CD4-positive, alpha-beta memory T cell (primary cell): ENCODE measurements around the gene ELMO1. TPM values are rescaled to one million over a fixed set of nuclear protein-coding genes. Genes with fewer than 3 reads are reported as not detected.
A peak's percentile ranks its signal among the peaks of the same experiment; 100 is the strongest.

ENCODE experiments used
- CTCF ChIA-PET: fragments of 350-600 bp; sonication (Branson Sonifier 250); formaldehyde crosslinking; loops from one replicate; lab custom pipeline; 2021; ENCODE audit warnings: inconsistent platforms; ENCODE audit not compliant: partially characterized antibody; lab: Charles Lee
- POLR2A ChIA-PET: fragments of 350-600 bp; sonication (Branson Sonifier 250); formaldehyde crosslinking; loops from one replicate; lab custom pipeline; 2021; ENCODE audit not compliant: partially characterized antibody; lab: Charles Lee
- DNase-seq, 5 donors: peaks; one replicate each; pipeline versions ENCODE4 v3.0.0 to v3.0.0-alpha.2; 2020 to 2022; ENCODE audit warnings: mixed read lengths in 1 of 5
- H3K27ac ChIP-seq: one replicate; pipeline ENCODE4 v1.7.0; 2013; ENCODE audit warnings: low read depth, low read length
- H3K27me3 ChIP-seq: 2 replicates; pipeline ENCODE4 v1.7.0; 2013; ENCODE audit warnings: mild to moderate bottlenecking, low read length, moderate library complexity; ENCODE audit not compliant: insufficient read depth
- H3K36me3 ChIP-seq: 2 replicates; pipeline ENCODE4 v1.7.0; 2013; ENCODE audit warnings: mild to moderate bottlenecking, low read length, moderate library complexity; ENCODE audit not compliant: insufficient read depth
- H3K4me1 ChIP-seq: 2 replicates; pipeline ENCODE4 v1.7.0; 2013; ENCODE audit warnings: mild to moderate bottlenecking, low read length, moderate library complexity; ENCODE audit not compliant: insufficient read depth
- H3K4me3 ChIP-seq, 2 donors: one replicate each; pipeline ENCODE4 v1.7.0; 2013; ENCODE audit warnings: low read length in 2 of 2, mild to moderate bottlenecking in 1 of 2
- H3K9me3 ChIP-seq, 2 donors: one replicate each; pipeline ENCODE4 v1.7.0; 2013; ENCODE audit warnings: low read length in 2 of 2, control low read depth in 1 of 2; ENCODE audit not compliant: control insufficient read depth in 1 of 2
- H3K27ac Mint-ChIP-seq, 7 donors: one replicate each; pipeline ENCODE4 v1.8.0; 2020 to 2021; ENCODE audit warnings: mixed read lengths in 7 of 7, mild to moderate bottlenecking in 6 of 7, inconsistent platforms in 3 of 7, moderate library complexity in 3 of 7
- H3K27me3 Mint-ChIP-seq, 2 donors: one replicate each; pipeline ENCODE4 v1.8.0; 2020 to 2021; ENCODE audit warnings: mixed read lengths in 2 of 2
- H3K36me3 Mint-ChIP-seq, 2 donors: one replicate each; pipeline ENCODE4 v1.8.0; 2020 to 2021; ENCODE audit warnings: mixed read lengths in 2 of 2, inconsistent platforms in 1 of 2, mild to moderate bottlenecking in 1 of 2
- H3K4me1 Mint-ChIP-seq, 4 donors: one replicate each; pipeline ENCODE4 v1.8.0; 2020 to 2021; ENCODE audit warnings: mixed read lengths in 4 of 4, mild to moderate bottlenecking in 1 of 4
- H3K4me3 Mint-ChIP-seq, 8 donors: one replicate each; pipeline ENCODE4 v1.8.0; 2020 to 2021; ENCODE audit warnings: mixed read lengths in 8 of 8, mild to moderate bottlenecking in 7 of 8, moderate library complexity in 6 of 8, inconsistent platforms in 3 of 8
- H3K9me3 Mint-ChIP-seq, 8 donors: one replicate each; pipeline ENCODE4 v1.8.0; 2020 to 2021; ENCODE audit warnings: mixed read lengths in 8 of 8, mild to moderate bottlenecking in 5 of 8, inconsistent platforms in 3 of 8, moderate library complexity in 1 of 8
- intact Hi-C: fragments of 100-400 bp; cut with micrococcal nuclease; formaldehyde crosslinking; loops from one replicate; pipeline ENCODE4 v1.15.1; 2023
- polyA plus RNA-seq, 2 donors: library from polyadenylated mRNA; unstranded; fragments of 300-500 nt; fragmentation: Illumina TruSeq; gene quantifications; one replicate each; pipeline ENCODE4 v1.2.3, GENCODE V29; 2021
- total RNA-seq, 2 experiments: library from RNA; stranded (reverse); gene quantifications; one replicate each; pipeline ENCODE4 v1.2.3, GENCODE V29; 2021

Gene ELMO1
- total and polyA plus RNA-seq, 4 experiments from 2014 or later: 45.1 to 131 (median 111) TPM

DNA sequence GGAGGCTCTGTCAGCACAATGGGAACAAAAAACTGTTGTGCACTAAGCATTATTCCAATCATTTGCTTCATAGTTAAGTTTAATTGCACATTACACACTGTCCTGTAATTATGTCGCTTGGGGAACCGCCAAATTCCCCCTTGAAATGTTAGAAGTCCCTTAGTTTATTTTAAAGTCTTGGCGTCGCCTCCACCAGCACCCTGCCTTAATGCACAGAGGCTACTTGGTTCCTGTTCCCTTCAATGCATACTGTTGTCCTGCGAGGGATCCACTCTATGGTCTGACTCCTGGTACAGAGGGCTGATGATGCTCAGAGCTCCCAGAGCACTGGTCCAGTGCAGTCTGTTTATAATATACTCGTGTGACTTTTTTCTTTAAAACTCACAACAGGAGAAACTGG, 330.7 kb downstream of the ELMO1 start:
- H3K9me3 Mint-ChIP-seq: peaks cover 0 to 4% (median 0%) of the 10 kb centered on the region in 8 donors
- H3K27me3 Mint-ChIP-seq: no peaks in the 10 kb centered on the region
- peaks cover 49 to 73% (median 59%) of the 10 kb centered on the region in 4 donors for H3K4me1 Mint-ChIP-seq
- H3K27ac ChIP-seq: no peak overlapping the region
- H3K9me3 ChIP-seq: no peaks in the 10 kb centered on the region
- no peak for DNase-seq
- no peak overlapping the region for H3K4me3 ChIP-seq
- H3K36me3 ChIP-seq: no peaks in the 10 kb centered on the region
- intact Hi-C loops: no loop called here
- H3K27me3 ChIP-seq: no peaks in the 10 kb centered on the region
- no peaks in the 10 kb centered on the region for H3K4me1 ChIP-seq
- H3K27ac Mint-ChIP-seq: peak overlapping the region in 2 of 7 donors; percentile 59 to 75
- peaks cover 16 to 34% of the 10 kb centered on the region in 2 donors for H3K36me3 Mint-ChIP-seq
- POLR2A ChIA-PET: no interaction called here
- CTCF ChIA-PET: interaction anchor here (1.1 kb wide), 1 partner anchor 27 kb away, joined by 3 read pairs; no protein-coding TSS in a partner anchor
- H3K4me3 Mint-ChIP-seq: no peak overlapping the region

DNA sequence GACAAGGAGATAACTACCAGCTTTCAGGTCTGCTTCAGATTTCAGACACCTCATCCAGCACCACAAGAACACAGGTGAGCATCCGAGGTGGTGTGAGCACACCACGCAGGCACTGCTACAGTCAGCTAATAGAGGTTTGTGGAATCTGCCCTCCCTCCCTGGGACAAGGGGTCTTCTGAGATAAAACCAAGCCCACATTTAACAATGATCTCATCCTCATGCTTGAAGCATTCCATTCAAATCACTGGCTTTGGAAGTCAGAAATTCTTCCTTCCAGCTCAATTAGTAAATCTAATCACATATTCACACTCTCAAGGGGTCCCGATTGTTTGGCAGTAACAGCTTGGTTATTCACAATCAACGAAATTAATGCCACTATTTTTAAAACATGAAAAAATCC, 331.4 kb downstream of the ELMO1 start:
- H3K9me3 Mint-ChIP-seq: peaks cover 0 to 4% (median 0%) of the 10 kb centered on the region in 8 donors
- H3K9me3 ChIP-seq: no peaks in the 10 kb centered on the region
- no peaks in the 10 kb centered on the region for H3K27me3 ChIP-seq
- DNase-seq: no peak
- H3K4me3 Mint-ChIP-seq: no peak overlapping the region
- H3K36me3 ChIP-seq: no peaks in the 10 kb centered on the region
- no peaks in the 10 kb centered on the region for H3K27me3 Mint-ChIP-seq
- H3K4me1 ChIP-seq: no peaks in the 10 kb centered on the region
- intact Hi-C loops: no loop called here
- H3K27ac ChIP-seq: no peak overlapping the region
- peaks cover 19 to 33% of the 10 kb centered on the region in 2 donors for H3K36me3 Mint-ChIP-seq
- ChIA-PET POLR2A (no interaction called here), CTCF (no interaction called here)
- H3K4me1 Mint-ChIP-seq: peaks cover 42 to 66% (median 55%) of the 10 kb centered on the region in 4 donors
- H3K4me3 ChIP-seq: no peak overlapping the region
- H3K27ac Mint-ChIP-seq: peak overlapping the region in 2 of 7 donors; percentile 47 to 72

DNA sequence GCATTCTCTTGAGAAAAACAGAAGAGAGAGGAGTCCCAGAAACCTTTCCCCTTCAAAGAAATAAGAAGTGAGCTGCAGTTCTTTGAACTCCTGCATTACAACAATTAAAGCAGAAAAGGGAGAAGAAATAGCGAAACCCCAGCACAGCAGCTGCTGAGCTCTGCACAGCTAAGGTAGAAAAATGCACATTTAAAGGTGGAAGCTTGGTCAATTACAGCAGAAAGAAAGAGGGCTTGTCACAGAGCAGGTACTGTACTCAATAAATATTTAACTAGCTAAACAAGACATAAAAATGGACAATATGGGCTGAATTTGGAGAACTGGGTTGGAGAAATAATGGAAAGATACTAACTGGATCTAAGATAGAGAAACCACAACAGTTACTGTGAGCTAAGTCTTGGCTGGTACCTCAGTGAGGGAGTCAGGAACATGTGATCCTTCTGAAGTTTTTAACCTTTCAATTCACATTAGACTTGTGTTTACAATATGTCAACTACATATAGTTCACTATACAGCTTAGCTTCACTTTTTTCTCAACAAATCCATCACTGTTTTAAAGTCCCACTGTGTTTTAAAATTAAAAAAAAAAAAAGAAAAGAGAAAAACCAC, 332.5 kb downstream of the ELMO1 start:
- peaks cover 37 to 61% (median 51%) of the 10 kb centered on the region in 4 donors for H3K4me1 Mint-ChIP-seq
- Histone ChIP-seq H3K9me3 (no peaks in the 10 kb centered on the region), H3K4me3 (no peak overlapping the region), H3K4me1 (no peaks in the 10 kb centered on the region), H3K36me3 (no peaks in the 10 kb centered on the region), H3K27me3 (no peaks in the 10 kb centered on the region), H3K27ac (no peak overlapping the region)
- POLR2A ChIA-PET: no interaction called here
- CTCF ChIA-PET: no interaction called here
- intact Hi-C loops: no loop called here
- no peaks in the 10 kb centered on the region for H3K27me3 Mint-ChIP-seq
- no peak for DNase-seq
- H3K9me3 Mint-ChIP-seq: peaks cover 0 to 4% (median 0%) of the 10 kb centered on the region in 8 donors
- H3K36me3 Mint-ChIP-seq: peaks cover 24 to 29% of the 10 kb centered on the region in 2 donors
- H3K27ac Mint-ChIP-seq: peak overlapping the region in 2 of 7 donors; percentile 43 to 70
- H3K4me3 Mint-ChIP-seq: peak overlapping the region in 2 of 8 donors; percentile 49 to 56

DNA sequence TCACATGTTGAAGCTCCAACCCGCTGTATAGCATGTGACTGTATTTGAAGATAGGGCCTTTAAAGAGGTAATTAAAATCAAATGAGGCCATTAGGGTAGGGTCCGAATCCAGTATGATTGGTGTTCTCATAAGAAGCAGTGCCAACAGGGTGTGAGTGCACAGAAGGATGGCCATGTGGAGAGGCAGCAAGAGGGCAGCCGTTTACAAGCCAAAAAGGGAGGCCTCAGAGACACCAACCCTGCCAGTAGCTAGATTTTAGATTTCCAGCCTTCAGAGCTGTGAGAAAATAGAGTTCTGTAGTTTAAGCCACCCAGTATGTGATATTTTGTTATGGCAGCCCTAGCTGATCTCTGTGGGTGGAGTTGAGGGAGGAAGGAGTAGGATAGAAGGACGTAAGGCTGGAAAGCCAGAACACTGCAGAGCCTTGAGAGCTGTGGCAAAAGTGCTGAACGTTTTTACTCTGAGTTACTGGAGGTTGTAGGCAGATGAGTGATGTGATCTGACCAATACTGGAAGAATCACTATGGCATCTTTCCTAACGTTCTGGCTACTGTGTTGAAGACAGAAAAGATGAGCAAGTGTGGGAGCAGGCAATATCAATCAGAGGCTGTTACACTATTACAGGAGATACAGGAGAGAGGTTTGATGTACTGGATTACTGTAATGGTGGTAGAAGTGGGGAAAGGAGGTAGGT, 334.9 kb downstream of the ELMO1 start:
- H3K4me1 Mint-ChIP-seq: peaks cover 39 to 59% (median 52%) of the 10 kb centered on the region in 4 donors

DNA sequence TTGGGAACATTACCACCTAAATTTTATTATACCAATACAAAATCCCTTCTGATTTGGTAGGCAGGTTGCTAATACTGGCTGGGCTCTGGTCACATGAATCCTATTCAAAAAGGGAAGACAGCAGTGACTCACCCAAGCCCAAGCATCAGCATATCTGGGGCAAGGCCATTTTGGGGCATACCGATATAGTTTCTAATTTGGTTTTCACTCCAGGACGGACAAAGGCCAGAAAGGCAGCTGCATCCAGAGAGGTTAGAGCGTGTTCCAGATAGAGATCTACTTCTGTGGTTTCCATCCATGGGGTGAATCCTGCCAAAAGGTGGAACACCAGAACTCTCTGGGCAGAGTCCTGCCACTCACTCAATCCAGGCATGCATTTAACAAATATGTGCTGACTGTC, 335.8 kb downstream of the ELMO1 start:
- Histone ChIP-seq H3K4me1 (no peaks in the 10 kb centered on the region), H3K9me3 (no peaks in the 10 kb centered on the region), H3K4me3 (no peak overlapping the region), H3K27me3 (no peaks in the 10 kb centered on the region), H3K27ac (no peak overlapping the region), H3K36me3 (no peaks in the 10 kb centered on the region)
- H3K4me3 Mint-ChIP-seq: no peak overlapping the region
- POLR2A ChIA-PET: no interaction called here
- H3K4me1 Mint-ChIP-seq: peaks cover 34 to 59% (median 46%) of the 10 kb centered on the region in 4 donors
- DNase-seq: no peak
- no peaks in the 10 kb centered on the region for H3K27me3 Mint-ChIP-seq
- intact Hi-C loops: no loop called here
- CTCF ChIA-PET: no interaction called here
- peaks cover 0 to 2% (median 0%) of the 10 kb centered on the region in 8 donors for H3K9me3 Mint-ChIP-seq
- H3K36me3 Mint-ChIP-seq: peaks cover 24 to 29% of the 10 kb centered on the region in 2 donors
- peak overlapping the region in 2 of 7 donors; percentile 1 to 78 for H3K27ac Mint-ChIP-seq

More for the DNA sequence above, 334.9 kb downstream of the ELMO1 start:
- H3K9me3 Mint-ChIP-seq: peaks cover 0 to 2% (median 0%) of the 10 kb centered on the region in 8 donors
- ChIA-PET POLR2A (no interaction called here), CTCF (no interaction called here)
- H3K27ac Mint-ChIP-seq: peak overlapping the region in 4 of 7 donors; percentile 6 to 34 (median 21)
- no peaks in the 10 kb centered on the region for H3K27me3 Mint-ChIP-seq
- peaks cover 26 to 29% of the 10 kb centered on the region in 2 donors for H3K36me3 Mint-ChIP-seq
- Histone ChIP-seq H3K4me1 (no peaks in the 10 kb centered on the region), H3K4me3 (no peak overlapping the region), H3K27ac (no peak overlapping the region), H3K9me3 (no peaks in the 10 kb centered on the region), H3K27me3 (no peaks in the 10 kb centered on the region), H3K36me3 (no peaks in the 10 kb centered on the region)
- no peak for DNase-seq
- no peak overlapping the region for H3K4me3 Mint-ChIP-seq
- intact Hi-C loops: no loop called here

DNA sequence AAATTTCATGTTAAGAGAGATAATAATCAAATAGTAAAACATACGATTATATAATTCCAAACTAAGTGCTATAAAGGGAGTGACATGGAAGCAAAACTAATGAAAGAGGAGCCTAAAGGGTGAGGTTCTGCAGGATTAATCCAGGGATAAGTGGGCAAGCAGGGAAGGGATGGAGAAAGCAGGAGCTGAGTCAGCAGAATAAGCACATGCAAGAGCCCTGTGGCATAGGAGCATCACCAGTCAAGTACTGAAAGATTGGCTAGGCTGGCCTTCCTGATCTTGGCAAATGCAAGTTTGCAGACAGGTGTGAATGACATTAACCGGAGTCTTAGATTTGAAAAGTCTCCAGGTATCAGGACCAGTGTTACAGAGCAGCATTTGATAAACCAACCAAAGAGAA, 336.4 kb downstream of the ELMO1 start:
- peaks cover 34 to 59% (median 44%) of the 10 kb centered on the region in 4 donors for H3K4me1 Mint-ChIP-seq
- CTCF ChIA-PET: no interaction called here

DNA sequence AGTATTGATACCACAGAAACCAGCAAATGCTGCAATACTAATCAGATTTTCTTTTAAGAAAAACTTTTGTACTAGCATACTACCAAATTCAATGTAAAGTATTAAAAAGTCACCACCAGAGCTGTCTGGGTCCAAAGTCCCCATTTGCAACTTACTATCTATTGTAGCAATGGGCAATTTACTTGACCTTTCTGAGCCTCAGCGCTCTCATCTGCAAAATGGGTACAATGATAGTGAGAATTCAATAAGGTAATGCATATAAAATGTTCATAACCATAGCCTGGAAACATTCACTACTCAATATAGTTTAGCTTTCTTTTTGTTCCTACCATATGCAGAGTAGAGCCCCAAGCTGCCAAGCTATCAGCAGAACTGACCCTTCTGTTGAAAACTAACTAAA, 337.2 kb downstream of the ELMO1 start:
- intact Hi-C loops: no loop called here
- Mint-ChIP-seq H3K27ac (no peak overlapping the region), H3K9me3 (no peaks in the 10 kb centered on the region), H3K4me3 (no peak overlapping the region), H3K27me3 (no peaks in the 10 kb centered on the region), H3K36me3 (peaks cover 32 to 39% of the 10 kb centered on the region in 2 donors), H3K4me1 (peaks cover 28 to 52% (median 39%) of the 10 kb centered on the region in 4 donors)
- H3K4me3 ChIP-seq: no peak overlapping the region
- ChIA-PET POLR2A (no interaction called here), CTCF (interaction anchor here (0.6 kb wide), 1 partner anchor 107 kb away, joined by 3 read pairs; no protein-coding TSS in a partner anchor)
- no peak for DNase-seq
- no peak overlapping the region for H3K27ac ChIP-seq
- no peaks in the 10 kb centered on the region for H3K4me1 ChIP-seq
- no peaks in the 10 kb centered on the region for H3K9me3 ChIP-seq
- H3K27me3 ChIP-seq: no peaks in the 10 kb centered on the region
- H3K36me3 ChIP-seq: no peaks in the 10 kb centered on the region

More for the DNA sequence above, 336.4 kb downstream of the ELMO1 start:
- no peaks in the 10 kb centered on the region for H3K9me3 ChIP-seq
- H3K27ac ChIP-seq: no peak overlapping the region
- DNase-seq: no peak
- no peaks in the 10 kb centered on the region for H3K36me3 ChIP-seq
- no peaks in the 10 kb centered on the region for H3K27me3 ChIP-seq
- H3K4me3 Mint-ChIP-seq: no peak overlapping the region
- no peak overlapping the region for H3K4me3 ChIP-seq
- POLR2A ChIA-PET: no interaction called here
- intact Hi-C loops: no loop called here
- no peaks in the 10 kb centered on the region for H3K27me3 Mint-ChIP-seq
- H3K9me3 Mint-ChIP-seq: peaks cover 0 to 2% (median 0%) of the 10 kb centered on the region in 8 donors
- H3K27ac Mint-ChIP-seq: peak overlapping the region in 1 of 7 donors; percentile 13
- no peaks in the 10 kb centered on the region for H3K4me1 ChIP-seq
- H3K36me3 Mint-ChIP-seq: peaks cover 28 to 34% of the 10 kb centered on the region in 2 donors
